K562 (cell line): ENCODE results near the gene SLC3A2. TPM values are rescaled to one million over a fixed set of nuclear protein-coding genes. Genes with fewer than 3 reads are reported as not detected.
A peak's percentile ranks its signal among the peaks of the same experiment; 100 is the strongest.

Source experiments
- ATAC-seq: fragments of 200-7000 bp; cut with Tn5 transposase; 3 replicates; pipeline ENCODE4 v1.9.1; 2020; ENCODE audit warnings: moderate library complexity
- BruUV-seq: library from RNA; stranded (reverse); fragments of 400-500 nt; replicated peaks from 2 replicates; lab custom pipeline; 2021; lab: Mats Ljungman, UMichigan
- CTCF ChIA-PET: fragments of 300-600 bp; formaldehyde crosslinking; extraction: SDS; loops from one replicate; lab custom pipeline; 2021; ENCODE audit warnings: low intra/inter-chr PET ratio; lab: Yijun Ruan, JAX
- POLR2A ChIA-PET: fragments of 300-600, 350-650 bp; sonication (Branson Sonifier 250); formaldehyde crosslinking; extraction: SDS; loops from one replicate; lab custom pipeline; 2021; ENCODE audit warnings: antibody characterized with exemption, inconsistent platforms; lab: Yijun Ruan, JAX
- DNase-seq, 4 experiments: peaks; one replicate each; pipeline versions ENCODE4 v3.0.0 to v3.0.0-alpha.2; 2011 to 2018; ENCODE audit warnings: low spot score in 3 of 4, mixed read lengths in 3 of 4; ENCODE audit errors: extremely low read depth in 1 of 4
- FAIRE-seq: peaks from 2 replicates; lab custom pipeline; 2011; peaks lifted over from hg19 to GRCh38; lab: Jason Lieb, UNC
- H2AFZ ChIP-seq: 2 replicates; pipeline ENCODE4 v1.6.0; 2011; ENCODE audit warnings: low read depth, low read length, control low read depth, inconsistent platforms
- H3K27ac ChIP-seq: fragments of 200-600 bp; 3 replicates; pipeline ENCODE4 v1.8.0; 2011; ENCODE audit warnings: low read depth, mild to moderate bottlenecking, control low read depth, inconsistent platforms, low read length, moderate library complexity, mixed read lengths; ENCODE audit errors: extremely low read depth
- H3K27me3 ChIP-seq, 2 experiments: fragments of 300-600 bp in 1 of 2; 2 replicates in 1 of 2; 3 replicates in 1 of 2; pipeline versions ENCODE4 v1.6.0 to v1.8.0; 2011; ENCODE audit warnings: inconsistent platforms in 2 of 2, low read length in 2 of 2, mild to moderate bottlenecking in 1 of 2, mixed read lengths in 1 of 2, moderate library complexity in 1 of 2; ENCODE audit not compliant: control insufficient read depth in 2 of 2, insufficient read depth in 2 of 2
- H3K36me3 ChIP-seq: fragments of 300-600 bp; 3 replicates; pipeline ENCODE4 v1.8.0; 2011; ENCODE audit warnings: mild to moderate bottlenecking, low read length, inconsistent platforms; ENCODE audit not compliant: control insufficient read depth, insufficient read depth
- H3K4me1 ChIP-seq, 2 experiments: fragments of 200-600 bp in 1 of 2; replicated peaks in 1 of 2; 2 replicates in 1 of 2; 3 replicates in 1 of 2; pipeline versions ENCODE4 v1.5.1 to v1.8.0; 2011; ENCODE audit warnings: inconsistent platforms in 2 of 2, low read length in 2 of 2, mild to moderate bottlenecking in 1 of 2, mixed read lengths in 1 of 2, moderate library complexity in 1 of 2; ENCODE audit not compliant: control insufficient read depth in 2 of 2, insufficient read depth in 2 of 2
- H3K4me2 ChIP-seq: 2 replicates; pipeline ENCODE4 v1.6.1; 2011; ENCODE audit warnings: low read length, control low read depth, inconsistent platforms, mixed read lengths; ENCODE audit not compliant: insufficient read depth
- H3K4me3 ChIP-seq: fragments of 200-600 bp; sonication (generic), shearing (Covaris generic); 2 replicates; pipeline ENCODE4 v1.5.1; 2016; ENCODE audit warnings: control low read depth, inconsistent platforms
- H3K79me2 ChIP-seq: fragments of 200-600 bp; 3 replicates; pipeline ENCODE4 v1.8.0; 2011; ENCODE audit warnings: low read length, inconsistent platforms; ENCODE audit not compliant: control insufficient read depth, insufficient read depth
- H3K9ac ChIP-seq, 2 experiments: 2 replicates each; pipeline versions ENCODE4 v1.6.0 to v1.6.1; 2011; ENCODE audit warnings: low read depth in 2 of 2, low read length in 2 of 2, control low read depth in 1 of 2, inconsistent platforms in 1 of 2, mild to moderate bottlenecking in 1 of 2, mixed read lengths in 1 of 2; ENCODE audit not compliant: insufficient read depth in 1 of 2
- H3K9me1 ChIP-seq: one replicate; pipeline ENCODE4 v1.6.0; 2011; ENCODE audit warnings: inconsistent platforms, mild to moderate bottlenecking, low read length, moderate library complexity; ENCODE audit not compliant: control insufficient read depth, insufficient read depth
- H3K9me3 ChIP-seq: replicated peaks from 2 replicates; pipeline ENCODE4 v1.5.1; 2011; ENCODE audit warnings: low read depth, low read length, inconsistent platforms; ENCODE audit not compliant: control insufficient read depth, insufficient read depth
- H4K20me1 ChIP-seq: replicated peaks from 2 replicates; pipeline ENCODE4 v1.6.1; 2011; ENCODE audit warnings: low read length, inconsistent platforms, mixed read lengths; ENCODE audit not compliant: control insufficient read depth, insufficient read depth
- CEBPG ChIP-seq, 3 experiments: fragments of 200-800 bp in 1 of 3; sonication (Bioruptor generic) in 1 of 3; sonication (generic) in 1 of 3; formaldehyde crosslinking in 1 of 3; IDR thresholded peaks in 2 of 3; conservative IDR thresholded peaks in 1 of 3; 2 replicates each; pipeline versions ENCODE4 v1.6.1 to v1.8.0; 2016 to 2022; ENCODE audit warnings: missing compliant biosample characterization in 2 of 3, missing genetic modification characterization in 2 of 3, mild to moderate bottlenecking in 1 of 3, missing genetic modification reagents in 1 of 3
- ZC3H11A ChIP-seq: IDR thresholded peaks from 2 replicates; pipeline ENCODE4 v1.6.1; 2012; ENCODE audit warnings: low read depth, low read length, improper control_type of control experiment
- whole genome bisulfite sequencing: fragments of 100-300 bp; shearing (Covaris generic); methylation state at CpG from one replicate; pipeline ENCODE4 v1.1.6; 2016; ENCODE audit warnings: low coverage, mixed read lengths; ENCODE audit not compliant: insufficient coverage; ENCODE audit errors: missing lambda C conversion rate; 5-methylcytosine and 5-hydroxymethylcytosine counted together
- in situ Hi-C: fragments of 300-500 bp; cut with MboI; formaldehyde crosslinking; loops from 4 replicates; pipeline ENCODE4 v1.15.0; 2018; ENCODE audit warnings: inconsistent platforms, mixed read lengths
- intact Hi-C: fragments of 100-400 bp; cut with micrococcal nuclease; formaldehyde crosslinking; loops from 2 replicates; pipeline ENCODE4 v1.14.2; 2022
- polyA plus RNA-seq, 8 experiments: library from polyadenylated mRNA; depleted of rRNA in 4 of 8; stranded (reverse) in 5 of 8; unstranded in 3 of 8; fragments of >200 nt; fragmentation: Nextera tagmentation in 2 of 8; fragmentation: Illumina TruSeq in 1 of 8; extraction: Ambion mirVana in 2 of 8; extraction: Trizol in 1 of 8; gene quantifications; 2 replicates each; pipeline versions ENCODE4 v1.2.1 to v1.2.3, GENCODE V29; 2011 to 2014; ENCODE audit warnings: inconsistent platforms in 1 of 8, missing spikeins in 1 of 8
- total RNA-seq, 7 experiments: library from RNA; depleted of rRNA in 6 of 7; stranded (reverse); fragments of >200 nt in 6 of 7; fragmentation: Illumina TruSeq in 2 of 7; extraction: Trizol in 2 of 7; gene quantifications; 2 replicates each; pipeline versions ENCODE4 v1.2.1 to v1.2.3, GENCODE V29; 2011 to 2021; ENCODE audit warnings: low replicate concordance in 1 of 7

SLC3A2 gene
- total and polyA plus RNA-seq, 9 of the 15 experiments (the other 6 are each of a cell fraction or from before 2014, with no cell fraction given): 20.0 to 296 (median 214) TPM

DNA sequence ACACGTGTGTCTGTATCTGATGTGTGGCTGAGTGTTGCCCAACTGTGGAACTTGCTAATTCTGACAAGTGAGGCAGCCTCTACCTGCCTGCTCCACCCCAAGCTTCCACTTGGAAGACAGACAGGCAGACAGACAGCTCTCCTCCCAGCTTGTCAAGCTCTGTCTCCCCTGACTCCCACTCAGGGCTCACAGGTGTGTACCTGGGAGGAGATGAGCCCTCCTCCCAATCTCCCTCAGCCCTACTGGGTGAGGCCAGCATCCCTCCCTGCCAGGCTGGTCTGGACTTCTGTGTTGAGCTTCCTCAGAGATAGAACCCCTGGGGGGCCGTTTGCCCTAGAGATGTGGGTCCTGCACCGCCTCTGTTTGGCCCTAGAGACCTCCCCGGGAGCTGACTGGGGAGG is 41.5 kb downstream of the SLC3A2 start:
- no peak overlapping the region for H3K9ac ChIP-seq
- ChIA-PET POLR2A (interaction anchor here (0.7 kb wide), 1 partner anchor 67 kb away, joined by 5 read pairs; no protein-coding TSS in a partner anchor), CTCF (interaction anchor here (1.7 kb wide), 1 partner anchor 16 kb away, joined by 4 read pairs; no protein-coding TSS in a partner anchor)
- no peak overlapping the region for H2AFZ ChIP-seq
- no peak overlapping the region for H3K4me3 ChIP-seq
- in situ Hi-C loops (no loop called here), intact Hi-C loops (no loop called here)
- no peaks in the 10 kb centered on the region for H3K36me3 ChIP-seq
- DNase-seq (no peak), FAIRE-seq (peak; percentile 15), ATAC-seq (no peak)
- WGBS: 5% methylated on average over 4 of the region's 4 CpGs
- no peak for TF ChIP-seq CEBPG (CRISPR knock-in tag; IDR thresholded peaks at IDR 0.05)
- TF ChIP-seq CEBPG (tag; conservative IDR thresholded peaks at IDR 0.05 in 1 of 2, IDR thresholded peaks at IDR 0.05 in 1 of 2): peak in 1 of 2 experiments; percentile 29; a peak in 1 of 4 replicates
- no peak for TF ChIP-seq ZC3H11A
- peaks cover 10% of the 10 kb centered on the region; the same call in 1 of the 2 replicates for H4K20me1 ChIP-seq
- peaks cover 19 to 64% of the 10 kb centered on the region in 2 experiments for H3K4me1 ChIP-seq
- H3K27ac ChIP-seq: no peak overlapping the region
- H3K9me3 ChIP-seq: no peaks in the 10 kb centered on the region
- BruUV-seq: no TSS peak
- H3K4me2 ChIP-seq: no peak overlapping the region
- H3K79me2 ChIP-seq: no peaks in the 10 kb centered on the region
- peaks cover 15 to 29% of the 10 kb centered on the region in 2 experiments; a peak in 4 of 5 replicates for H3K27me3 ChIP-seq
- H3K9me1 ChIP-seq: no peaks in the 10 kb centered on the region
